ENCODE results near the gene KCMF1.
A peak's percentile ranks its signal among the peaks of the same experiment; 100 is the strongest.
"Not testable (repeated sequence)": the region's sequence is repeated elsewhere in the genome, so short reads cannot be mapped to it uniquely, and the experiment has no call there.

KCMF1 gene

GRCh38 chr2:84944295-84944909 is 26.6 kb upstream of the KCMF1 start:
- TF ChIP-seq CTCF (conservative IDR thresholded peaks at IDR 0.05) (no peak), ZFX (IDR thresholded peaks at IDR 0.05) (no peak)
- H3K27ac ChIP-seq = no peak overlapping the region

DNA sequence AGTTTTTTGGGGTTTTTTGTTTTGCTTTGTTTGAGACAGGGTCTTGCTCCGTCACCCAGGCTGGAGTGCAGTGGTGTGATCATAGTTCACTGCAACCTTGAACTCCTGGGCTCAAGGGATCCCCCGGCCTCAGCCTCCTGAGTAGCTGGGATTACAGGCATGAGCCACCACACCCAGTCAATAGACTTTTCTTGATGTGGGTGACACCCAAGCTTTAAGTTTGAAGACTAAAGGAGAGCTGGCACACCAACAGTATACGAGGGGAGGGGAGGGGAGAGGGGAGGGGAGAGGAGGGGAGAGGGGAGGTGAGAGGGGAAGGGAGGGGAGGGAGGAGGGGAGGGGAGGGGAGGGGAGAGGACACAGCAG is 25.1 kb upstream of the KCMF1 start:
- H3K27ac ChIP-seq = not testable (repeated sequence)

DNA sequence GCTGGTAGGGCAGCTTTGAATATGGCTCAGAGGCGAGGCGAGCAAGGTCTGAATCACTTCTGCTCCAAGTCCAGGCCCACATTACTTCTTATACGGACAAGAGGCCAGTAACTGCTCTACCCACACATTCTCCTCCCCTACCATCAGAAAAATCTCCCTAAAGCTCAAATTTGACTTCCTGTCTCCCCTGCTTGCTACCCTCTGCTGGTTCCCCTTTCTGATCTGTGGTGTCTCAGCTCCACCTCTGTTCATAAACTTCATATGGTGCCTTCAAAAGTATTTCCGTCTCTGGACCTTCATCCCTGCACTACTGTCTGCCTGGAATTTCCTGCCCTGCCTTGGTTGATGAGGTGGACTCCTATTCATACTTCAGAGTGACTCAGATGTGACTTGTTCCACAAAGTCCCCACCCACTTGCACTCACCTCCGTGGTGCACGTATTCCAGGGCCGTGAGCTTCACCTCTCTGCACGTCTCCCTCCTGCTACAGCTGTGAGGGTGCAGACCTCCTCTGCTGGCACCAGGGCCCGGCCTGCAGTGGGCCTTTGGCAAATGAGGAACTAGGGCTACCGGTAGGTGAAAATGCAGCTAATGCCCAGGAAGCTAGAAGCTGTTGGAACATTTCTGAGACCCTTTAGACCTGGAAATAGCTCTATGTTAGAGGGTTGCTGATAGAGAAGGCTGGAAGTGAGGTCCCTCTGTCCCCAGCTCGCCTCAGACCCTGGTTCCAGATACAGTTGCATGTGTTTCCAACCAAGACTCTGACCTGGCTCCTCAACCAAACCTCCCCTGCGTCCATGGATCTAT is 24.6 kb upstream of the KCMF1 start:
- no peak for TF ChIP-seq CTCF (conservative IDR thresholded peaks at IDR 0.05)
- TF ChIP-seq ZFX (IDR thresholded peaks at IDR 0.05) = no peak
- no peak overlapping the region for H3K27ac ChIP-seq

DNA sequence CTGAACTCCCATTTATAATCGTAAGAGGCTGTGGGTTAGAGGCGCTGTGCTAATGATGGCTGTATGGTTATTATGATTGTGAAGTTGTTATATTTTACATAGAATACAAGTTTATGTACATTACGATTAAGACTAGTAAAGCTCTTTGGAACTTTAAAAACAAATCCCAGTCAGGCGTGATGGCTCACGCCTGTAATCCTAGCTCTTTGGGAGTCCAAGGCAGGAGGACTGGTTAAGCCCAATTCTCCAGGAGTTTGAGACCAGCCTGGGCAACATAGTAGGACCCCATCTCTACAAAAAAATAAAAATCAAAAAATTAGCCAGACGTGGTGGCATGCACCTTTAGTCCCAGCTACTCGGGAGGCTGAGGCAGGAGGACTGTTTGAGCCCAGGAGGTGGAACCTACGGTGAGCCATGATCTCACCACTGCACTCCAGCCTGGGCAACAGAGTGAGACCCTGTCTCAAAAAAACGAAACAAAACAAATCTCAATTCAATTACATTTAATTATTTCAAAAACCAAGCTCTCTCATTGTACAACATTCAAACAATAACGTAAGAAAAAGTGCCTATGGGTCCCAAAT is 23.9 kb upstream of the KCMF1 start:
- H3K27ac ChIP-seq = no peak overlapping the region
- TF ChIP-seq CTCF (conservative IDR thresholded peaks at IDR 0.05) (no peak), ZFX (IDR thresholded peaks at IDR 0.05) (no peak)

DNA sequence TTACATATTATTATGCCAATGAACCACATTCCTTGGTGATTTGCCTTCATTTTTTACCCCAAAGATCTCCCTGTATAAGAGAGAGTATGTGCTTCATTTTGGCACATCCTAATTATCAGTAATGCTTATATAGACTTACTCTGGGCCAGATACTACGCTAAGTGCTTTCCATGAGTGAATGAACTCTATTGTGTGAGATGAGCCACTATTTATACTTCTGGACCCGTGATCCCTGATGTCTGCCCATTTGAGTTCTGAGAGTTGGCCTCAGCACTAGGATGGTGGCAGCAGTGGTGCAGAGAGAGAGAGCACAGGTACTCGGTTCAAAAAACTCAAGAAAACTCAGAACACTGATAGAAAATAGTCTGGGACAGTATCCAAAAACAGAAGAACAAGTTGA is 17.4 kb upstream of the KCMF1 start:
- no peak for TF ChIP-seq ZFX (IDR thresholded peaks at IDR 0.05)
- TF ChIP-seq CTCF (conservative IDR thresholded peaks at IDR 0.05) = no peak
- no peak overlapping the region for H3K27ac ChIP-seq

- TF ChIP-seq CTCF (conservative IDR thresholded peaks at IDR 0.05) (no peak), ZFX (IDR thresholded peaks at IDR 0.05) (no peak)
- no peak overlapping the region for H3K27ac ChIP-seq
These were observed 16.6 kb upstream of the KCMF1 start for GRCh38 chr2:84954329-84954728.

DNA sequence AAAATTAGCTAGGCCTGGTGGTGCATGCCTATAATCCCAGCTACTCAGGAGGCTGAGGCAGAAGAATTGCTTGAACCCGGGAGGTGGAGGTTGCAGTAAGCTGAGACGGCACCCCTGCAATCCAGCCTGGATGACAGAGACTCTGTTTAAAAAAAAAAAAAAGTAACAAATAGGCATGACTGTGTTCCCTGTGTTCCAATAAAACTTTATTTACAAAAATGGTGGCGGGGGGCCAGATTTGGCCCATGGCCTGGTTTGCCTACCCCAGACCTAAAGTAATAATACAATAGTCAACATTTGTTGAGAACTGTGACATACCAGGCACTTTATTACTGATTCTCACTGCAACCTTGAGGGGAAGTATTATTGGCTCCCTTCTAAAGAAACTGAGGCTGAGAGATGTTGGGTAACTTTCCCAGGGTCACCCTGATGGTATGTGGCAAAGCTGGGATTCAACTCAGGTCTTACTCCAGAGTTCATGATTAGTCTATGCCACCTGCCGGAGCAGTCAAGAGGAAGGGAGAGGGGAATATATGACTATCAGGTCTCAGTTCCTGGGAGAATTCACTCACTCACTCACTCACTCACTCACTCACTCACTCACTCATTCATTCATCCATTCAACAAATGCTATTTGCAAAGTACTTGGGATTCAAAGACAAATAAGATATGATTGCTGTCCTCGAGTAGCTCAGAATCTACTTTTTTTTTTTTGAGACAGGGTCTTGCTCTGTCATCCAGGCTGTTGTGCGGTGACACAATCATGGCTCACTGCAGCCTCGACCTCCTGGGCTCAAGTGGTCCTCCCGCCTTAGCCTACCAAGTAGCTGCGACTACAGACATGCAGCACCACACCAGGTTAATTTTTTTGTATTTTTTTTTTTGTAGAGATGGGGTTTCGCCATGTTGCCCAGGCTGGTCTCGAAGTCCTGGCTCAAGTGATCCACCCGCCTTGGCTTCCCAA is 14.3 kb upstream of the KCMF1 start:
- peak overlapping the region; percentile 94 for H3K27ac ChIP-seq
- TF ChIP-seq ZFX (IDR thresholded peaks at IDR 0.05) (no peak), CTCF (conservative IDR thresholded peaks at IDR 0.05) (no peak)

Data from C4-2B (cell line).